Mesendoderm (in vitro differentiated cells): ENCODE measurements around the gene LRRD1.
"Not testable (repeated sequence)": the region's sequence is repeated elsewhere in the genome, so short reads cannot be mapped to it uniquely, and the experiment has no call there.

Experiments
- DNase-seq: peaks from one replicate; pipeline ENCODE4 v3.0.0; 2013
- H2AK5ac ChIP-seq: 2 replicates; pipeline ENCODE4 v1.6.1; 2013; ENCODE audit warnings: low read length, inconsistent platforms
- H2BK120ac ChIP-seq: 2 replicates; pipeline ENCODE4 v1.6.1; 2013; ENCODE audit warnings: low read depth, mild to moderate bottlenecking, low read length, moderate library complexity, mixed read lengths
- H2BK15ac ChIP-seq: replicated peaks from 2 replicates; pipeline ENCODE4 v1.6.1; 2013; ENCODE audit warnings: low read depth, mild to moderate bottlenecking, moderate library complexity
- H2BK5ac ChIP-seq: 2 replicates; pipeline ENCODE4 v1.6.1; 2013; ENCODE audit warnings: low read length, inconsistent platforms
- H3K18ac ChIP-seq: 2 replicates; pipeline ENCODE4 v1.6.1; 2013; ENCODE audit warnings: mild to moderate bottlenecking, low read length, mixed read lengths
- H3K23ac ChIP-seq: one replicate; pipeline ENCODE4 v1.6.1; 2013; ENCODE audit warnings: low read length
- H3K27ac ChIP-seq: 2 replicates; pipeline ENCODE4 v1.5.1; 2013; ENCODE audit warnings: low read depth, mild to moderate bottlenecking, inconsistent platforms, low read length, moderate library complexity
- H3K27me3 ChIP-seq: 2 replicates; pipeline ENCODE4 v1.6.1; 2013; ENCODE audit warnings: low read length, control low read depth, mild to moderate bottlenecking, inconsistent platforms; ENCODE audit not compliant: insufficient read depth, poor library complexity
- H3K36me3 ChIP-seq: 2 replicates; pipeline ENCODE4 v1.6.1; 2013; ENCODE audit warnings: low read length, inconsistent platforms; ENCODE audit not compliant: control insufficient read depth, insufficient read depth
- H3K4ac ChIP-seq: one replicate; pipeline ENCODE4 v1.6.1; 2013; ENCODE audit warnings: low read depth, mild to moderate bottlenecking, low read length, moderate library complexity
- H3K4me1 ChIP-seq: 2 replicates; pipeline ENCODE4 v1.6.1; 2013; ENCODE audit warnings: low read depth, low read length, inconsistent platforms; ENCODE audit not compliant: control insufficient read depth
- H3K4me2 ChIP-seq: 2 replicates; pipeline ENCODE4 v1.6.1; 2013; ENCODE audit warnings: low read length
- H3K4me3 ChIP-seq: 2 replicates; pipeline ENCODE4 v1.5.1; 2013; ENCODE audit warnings: mild to moderate bottlenecking, low read length
- H3K56ac ChIP-seq: one replicate; pipeline ENCODE4 v1.6.1; 2013; ENCODE audit warnings: low read length
- H3K79me1 ChIP-seq: 2 replicates; pipeline ENCODE4 v1.6.1; 2013; ENCODE audit warnings: low read length, inconsistent platforms
- H3K79me2 ChIP-seq: 2 replicates; pipeline ENCODE4 v1.6.1; 2013; ENCODE audit warnings: mild to moderate bottlenecking, low read length; ENCODE audit not compliant: control insufficient read depth, insufficient read depth
- H3K9ac ChIP-seq: 2 replicates; pipeline ENCODE4 v1.6.1; 2013; ENCODE audit warnings: low read length, inconsistent platforms
- H4K5ac ChIP-seq: one replicate; pipeline ENCODE4 v1.6.1; 2013; ENCODE audit warnings: low read length
- H4K8ac ChIP-seq: one replicate; pipeline ENCODE4 v1.6.1; 2013; ENCODE audit warnings: low read depth, mild to moderate bottlenecking, control low read depth, low read length, moderate library complexity
- WGBS: extraction: QIAGEN DNeasy Blood & Tissue Kit; methylation state at CpG from one replicate; pipeline ENCODE4 v1.1.7; 2013; ENCODE audit warnings: low lambda C conversion rate, missing lambda C conversion rate; ENCODE audit not compliant: insufficient coverage; ENCODE audit errors: extremely low coverage; 5-methylcytosine and 5-hydroxymethylcytosine counted together

The LRRD1 gene

GRCh38 chr7:92206672-92207071 is 27.7 kb upstream of the LRRD1 start:
- DNase-seq = no peak
- H2BK5ac ChIP-seq = no peak overlapping the region
- H3K18ac ChIP-seq = no peak overlapping the region
- H3K4me2 ChIP-seq = no peak overlapping the region
- no peak overlapping the region for H4K8ac ChIP-seq
- H3K4ac ChIP-seq = no peak overlapping the region
- H3K56ac ChIP-seq = no peak overlapping the region
- H3K23ac ChIP-seq = no peak overlapping the region
- no CpG with 5 or more reads among the region's 1 CpG for WGBS
- H2BK15ac ChIP-seq = no peak overlapping the region
- H3K4me3 ChIP-seq = no peak overlapping the region
- H3K36me3 ChIP-seq = no peaks in the 10 kb centered on the region
- no peaks in the 10 kb centered on the region for H3K79me2 ChIP-seq
- H3K27me3 ChIP-seq = no peaks in the 10 kb centered on the region
- no peak overlapping the region for H3K27ac ChIP-seq
- no peak overlapping the region for H3K9ac ChIP-seq
- no peak overlapping the region for H4K5ac ChIP-seq
- H2AK5ac ChIP-seq = no peak overlapping the region
- H2BK120ac ChIP-seq = no peak overlapping the region
- no peaks in the 10 kb centered on the region for H3K79me1 ChIP-seq
- no peaks in the 10 kb centered on the region for H3K4me1 ChIP-seq

- no peak overlapping the region for H3K9ac ChIP-seq
- no peak overlapping the region for H3K18ac ChIP-seq
- no peak overlapping the region for H2BK15ac ChIP-seq
- H3K4ac ChIP-seq = no peak overlapping the region
- DNase-seq = peak; percentile 23
- no peak overlapping the region for H3K4me3 ChIP-seq
- H3K27me3 ChIP-seq = no peaks in the 10 kb centered on the region
- no peak overlapping the region for H3K23ac ChIP-seq
- no peaks in the 10 kb centered on the region for H3K36me3 ChIP-seq
- H3K4me2 ChIP-seq = no peak overlapping the region
- no peak overlapping the region for H4K5ac ChIP-seq
- no peak overlapping the region for H2AK5ac ChIP-seq
- no peak overlapping the region for H3K56ac ChIP-seq
- H4K8ac ChIP-seq = no peak overlapping the region
- H2BK5ac ChIP-seq = no peak overlapping the region
- no peaks in the 10 kb centered on the region for H3K4me1 ChIP-seq
- H3K79me1 ChIP-seq = no peaks in the 10 kb centered on the region
- H2BK120ac ChIP-seq = no peak overlapping the region
- H3K27ac ChIP-seq = no peak overlapping the region
- no CpG with 5 or more reads among the region's 3 CpGs for WGBS
- H3K79me2 ChIP-seq = no peaks in the 10 kb centered on the region
Observed at GRCh38 chr7:92205987-92206386, 27.0 kb upstream of the LRRD1 start.

GRCh38 chr7:92200791-92201190 is 21.8 kb upstream of the LRRD1 start:
- Histone ChIP-seq H3K4me1 (no peaks in the 10 kb centered on the region), H2BK15ac (no peak overlapping the region), H3K27me3 (no peaks in the 10 kb centered on the region), H3K4me2 (no peak overlapping the region), H2BK5ac (no peak overlapping the region), H4K8ac (no peak overlapping the region), H3K4me3 (no peak overlapping the region), H3K79me2 (no peaks in the 10 kb centered on the region), H3K18ac (no peak overlapping the region), H4K5ac (no peak overlapping the region), H3K79me1 (no peaks in the 10 kb centered on the region), H3K9ac (no peak overlapping the region), H3K27ac (no peak overlapping the region), H3K23ac (no peak overlapping the region), H3K56ac (no peak overlapping the region), H3K4ac (no peak overlapping the region), H2BK120ac (no peak overlapping the region), H2AK5ac (no peak overlapping the region), H3K36me3 (no peaks in the 10 kb centered on the region)
- peak; percentile 39 for DNase-seq
- no CpG with 5 or more reads among the region's 1 CpG for WGBS

GRCh38 chr7:92192326-92192725 is 13.4 kb upstream of the LRRD1 start:
- Histone ChIP-seq H3K4me2 (no peak overlapping the region), H3K18ac (no peak overlapping the region), H3K27me3 (no peaks in the 10 kb centered on the region), H3K79me2 (no peaks in the 10 kb centered on the region), H2BK15ac (no peak overlapping the region), H4K5ac (no peak overlapping the region), H4K8ac (no peak overlapping the region), H3K4me1 (no peaks in the 10 kb centered on the region), H3K56ac (no peak overlapping the region), H3K79me1 (no peaks in the 10 kb centered on the region), H3K23ac (no peak overlapping the region), H3K4ac (no peak overlapping the region), H3K9ac (no peak overlapping the region), H3K27ac (no peak overlapping the region), H2BK5ac (no peak overlapping the region), H3K36me3 (no peaks in the 10 kb centered on the region), H3K4me3 (no peak overlapping the region), H2BK120ac (no peak overlapping the region), H2AK5ac (no peak overlapping the region)
- no peak for DNase-seq
- WGBS = no CpG with 5 or more reads among the region's 3 CpGs

GRCh38 chr7:92189246-92189645 is 10.3 kb upstream of the LRRD1 start:
- H2BK5ac ChIP-seq, H2AK5ac ChIP-seq, H3K27ac ChIP-seq, H3K4me3 ChIP-seq, H2BK15ac ChIP-seq, DNase-seq, H4K8ac ChIP-seq, H3K4me2 ChIP-seq, H3K23ac ChIP-seq, H3K79me2 ChIP-seq, H3K27me3 ChIP-seq, H2BK120ac ChIP-seq, H3K36me3 ChIP-seq, H4K5ac ChIP-seq, H3K18ac ChIP-seq, H3K4me1 ChIP-seq, H3K9ac ChIP-seq, H3K4ac ChIP-seq, H3K79me1 ChIP-seq, H3K56ac ChIP-seq: not testable (repeated sequence)
- WGBS = no CpG with 5 or more reads among the region's 15 CpGs

- not testable (repeated sequence) for H3K9ac ChIP-seq, H3K18ac ChIP-seq, H2BK15ac ChIP-seq, H3K36me3 ChIP-seq, H4K8ac ChIP-seq, H3K79me2 ChIP-seq, H3K23ac ChIP-seq, H3K4ac ChIP-seq, H2BK5ac ChIP-seq, H2AK5ac ChIP-seq, H3K4me2 ChIP-seq, DNase-seq, H3K27me3 ChIP-seq, H3K56ac ChIP-seq, H3K27ac ChIP-seq, H2BK120ac ChIP-seq, H4K5ac ChIP-seq, H3K79me1 ChIP-seq, H3K4me3 ChIP-seq, H3K4me1 ChIP-seq
- WGBS = no CpG with 5 or more reads among the region's 1 CpG
Observed at GRCh38 chr7:92184294-92184693, 5.4 kb upstream of the LRRD1 start.
